HG03175 (cell line): ENCODE measurements around the gene GRIP2.
A peak's percentile ranks its signal among the peaks of the same experiment; 100 is the strongest.
"Not testable (repeated sequence)": the region's sequence is repeated elsewhere in the genome, so short reads cannot be mapped to it uniquely, and the experiment has no call there.

Experiments
- ATAC-seq: cut with Tn5 transposase; IDR thresholded peaks from one replicate; pipeline ENCODE4 v1.9.1; 2021; ENCODE audit warnings: mild to moderate bottlenecking, moderate library complexity; ENCODE audit not compliant: unreplicated experiment

The GRIP2 gene

DNA sequence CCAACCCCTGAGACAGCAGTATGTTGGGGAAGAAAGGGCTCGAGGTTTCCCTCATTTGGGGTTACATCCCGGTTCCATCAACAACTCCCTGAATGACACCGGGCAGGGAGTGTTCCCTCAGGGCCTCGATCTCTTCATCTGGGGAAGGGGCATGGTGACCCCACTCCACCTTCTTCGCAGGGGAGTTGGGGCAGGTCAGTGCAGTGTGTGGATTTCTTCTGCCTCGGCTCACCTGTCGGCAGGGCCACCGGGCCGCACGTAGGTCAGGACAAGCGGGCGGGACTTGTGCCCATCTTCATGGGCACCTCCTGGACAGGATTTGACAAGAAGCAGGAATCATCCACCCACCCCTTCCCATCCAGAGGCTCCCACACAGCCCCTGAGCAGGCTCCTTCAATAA, 17.4 kb downstream of the GRIP2 start:
- ATAC-seq = no peak

DNA sequence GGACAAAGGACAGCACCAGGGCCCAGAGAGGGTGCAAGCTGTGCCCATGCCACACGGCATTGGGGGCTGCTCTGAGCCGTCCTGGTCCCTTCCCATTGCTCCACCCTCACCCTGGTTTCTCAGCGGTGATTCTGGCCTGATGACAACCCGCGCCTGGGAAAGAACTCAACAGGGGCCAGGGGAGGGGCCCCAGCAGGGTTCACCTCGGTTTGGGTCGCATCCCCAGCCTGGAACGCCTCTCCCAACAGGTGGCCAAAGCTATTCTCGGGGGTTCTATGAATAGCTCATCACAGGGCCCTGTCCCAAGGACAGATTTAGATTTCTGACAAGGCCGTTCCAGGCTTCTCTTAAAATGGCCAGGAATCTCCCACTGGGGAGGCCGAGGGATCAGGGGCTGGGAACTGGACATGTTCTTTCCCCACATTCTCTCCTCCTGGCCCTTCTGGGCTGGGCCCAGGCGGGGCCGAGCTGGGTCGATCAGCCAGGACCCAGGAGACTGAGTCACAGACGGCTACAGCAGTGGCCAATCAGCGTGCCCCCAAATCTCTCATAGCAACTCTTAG, 17.9 kb downstream of the GRIP2 start:
- ATAC-seq = no peak

DNA sequence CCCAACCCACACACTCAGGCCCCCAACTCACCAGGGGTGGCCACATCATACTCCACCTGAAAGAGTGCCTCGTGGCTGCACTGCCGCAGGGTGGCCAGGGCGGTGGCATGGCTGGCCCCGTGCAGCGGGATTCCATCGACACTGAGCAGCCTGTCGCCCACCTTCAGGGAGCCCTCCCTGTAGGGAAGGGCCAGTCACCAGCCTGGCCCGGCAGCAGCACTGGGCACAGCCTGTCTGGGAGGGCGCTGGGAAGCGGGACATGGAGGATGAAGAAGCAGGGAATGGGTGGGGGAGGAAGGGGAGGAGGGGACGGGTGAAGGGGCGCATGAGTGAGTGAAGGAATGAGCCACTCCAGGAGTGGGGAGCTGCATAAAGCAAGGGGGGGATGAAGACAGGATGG, 18.5 kb downstream of the GRIP2 start:
- ATAC-seq = no peak

DNA sequence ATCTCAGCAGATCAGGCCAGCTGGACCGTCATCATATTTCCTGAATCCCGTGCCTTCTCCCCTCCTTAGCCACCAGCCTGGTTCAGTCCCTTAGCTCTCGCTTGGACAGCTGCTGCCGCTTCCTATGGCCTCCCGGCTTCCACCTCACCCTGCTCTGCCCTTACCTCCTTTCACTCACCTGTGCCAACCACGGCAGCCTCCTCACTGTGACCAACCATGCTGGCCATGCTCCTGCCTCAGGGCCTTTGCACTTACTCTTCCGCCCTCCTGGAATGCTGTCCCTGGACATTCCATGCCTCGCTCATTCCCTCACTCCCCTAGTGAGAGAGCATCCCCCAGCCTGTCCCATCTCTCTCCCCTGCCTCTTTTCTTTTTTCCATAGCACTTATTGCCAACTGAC, 19.2 kb downstream of the GRIP2 start:
- no peak for ATAC-seq

DNA sequence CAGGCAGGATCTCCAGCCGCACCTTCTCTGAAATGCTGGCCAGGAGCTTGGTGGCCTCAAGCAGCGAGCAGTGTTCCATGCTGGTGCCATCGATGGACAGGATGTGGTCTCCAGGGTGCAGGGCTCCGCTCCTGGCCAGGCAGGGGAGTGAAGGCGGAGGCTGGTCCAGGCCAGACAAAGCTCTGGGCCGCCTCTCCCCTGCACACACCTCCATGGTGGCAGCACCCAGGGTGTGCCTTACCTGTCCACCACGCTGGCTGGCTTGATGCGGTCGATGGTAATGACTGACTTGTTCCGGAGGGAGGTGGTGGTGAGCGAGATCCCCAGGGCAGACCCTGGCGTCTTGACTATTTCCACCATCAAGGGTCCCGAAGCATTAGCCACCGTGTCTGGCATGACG, 20.0 kb downstream of the GRIP2 start:
- no peak for ATAC-seq

DNA sequence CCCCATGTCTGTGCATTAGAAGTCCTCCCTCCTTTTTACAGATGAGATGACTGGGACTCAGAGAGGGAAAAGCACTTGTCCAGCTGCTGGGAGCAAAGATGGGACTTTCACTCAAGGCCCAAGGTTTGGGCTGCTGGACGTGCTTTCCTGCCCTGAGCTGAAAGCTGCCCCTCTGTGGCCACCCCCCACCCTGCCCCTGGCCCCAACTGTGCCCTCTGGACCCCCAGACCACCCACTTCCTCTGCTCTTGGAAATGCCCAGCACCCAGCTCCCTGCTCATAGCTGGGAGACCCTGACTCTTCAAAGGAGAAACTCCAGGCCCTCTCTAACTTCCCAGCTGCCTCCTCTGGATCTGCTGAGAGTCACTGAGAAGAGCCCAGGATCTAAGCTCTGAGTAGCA, 20.7 kb downstream of the GRIP2 start:
- no peak for ATAC-seq

DNA sequence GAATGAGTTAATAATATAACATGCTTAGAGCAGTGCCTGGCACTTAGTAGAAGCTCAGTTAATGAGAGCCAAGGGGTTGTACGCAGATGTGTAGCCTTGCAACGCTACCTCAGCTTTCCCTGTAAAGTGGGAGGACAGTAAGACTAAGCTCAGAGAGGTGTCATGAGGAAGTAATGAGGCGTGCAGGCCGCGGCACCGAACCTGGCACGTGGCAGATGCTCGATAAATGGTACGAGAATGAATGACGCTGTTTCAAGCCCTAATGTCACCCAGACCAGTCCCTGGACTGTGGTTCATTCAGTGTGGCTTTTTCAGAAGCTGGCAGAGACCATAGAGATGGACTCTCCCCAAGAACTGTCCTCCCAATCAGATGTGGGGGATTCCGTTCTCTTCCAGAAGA, 21.2 kb downstream of the GRIP2 start:
- no peak for ATAC-seq

DNA sequence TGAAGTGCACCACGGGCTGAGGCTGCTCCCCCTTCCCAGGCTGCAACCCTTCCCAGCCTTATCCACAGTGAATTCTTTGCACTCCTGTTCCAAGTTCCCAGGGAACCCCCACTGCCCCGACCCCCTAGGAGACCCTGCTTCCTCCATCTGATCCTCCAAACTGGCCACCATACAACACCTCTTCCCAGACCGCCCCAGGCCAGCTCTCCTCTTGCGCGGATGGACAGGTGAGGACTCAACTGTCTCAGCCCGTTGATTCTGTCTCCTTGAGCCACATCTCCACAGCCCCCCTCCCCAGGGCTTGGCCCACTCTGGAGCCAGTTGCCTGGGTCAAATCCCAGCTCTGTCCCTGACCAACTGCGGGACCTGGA, 21.7 kb downstream of the GRIP2 start:
- no peak for ATAC-seq

DNA sequence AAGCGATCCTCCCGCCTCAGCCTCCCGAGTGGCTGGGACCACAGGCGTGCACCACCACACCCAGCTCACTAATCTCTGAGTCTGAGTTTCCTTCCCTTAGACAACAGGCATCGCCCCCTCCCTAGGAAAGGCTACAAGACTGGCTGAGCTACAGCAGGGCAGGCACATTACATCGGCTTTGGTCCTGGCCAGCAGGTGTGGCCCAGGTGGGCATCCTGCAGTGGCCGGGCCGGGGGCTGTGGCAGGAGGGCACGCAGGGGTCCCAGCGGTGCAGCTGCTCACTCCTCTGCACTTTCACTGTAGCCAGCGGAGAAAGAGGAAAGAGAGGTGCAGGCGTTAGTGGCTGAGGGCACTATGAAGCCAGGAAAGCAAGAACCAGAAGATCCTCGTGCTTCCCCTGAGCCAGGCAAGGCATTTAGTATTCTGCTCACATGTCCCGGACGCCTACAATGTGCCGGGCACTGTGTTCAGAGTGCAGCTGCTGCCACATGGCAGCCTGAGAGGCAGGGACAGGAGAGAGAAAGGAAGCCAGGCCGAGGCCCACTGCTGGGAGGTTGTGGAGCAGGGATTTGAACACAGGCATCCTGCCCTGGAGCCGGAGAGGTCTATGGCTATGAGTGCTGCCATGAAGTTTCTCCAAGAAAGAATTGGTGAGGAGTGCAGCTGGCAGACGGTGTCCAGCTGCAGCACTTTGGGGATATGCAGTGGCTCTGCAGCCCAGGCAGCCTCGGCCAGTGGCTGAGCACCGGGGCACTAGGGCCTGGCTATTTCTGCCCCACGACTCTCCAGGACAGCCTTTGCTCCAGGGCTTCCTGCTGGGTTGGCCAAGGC, 22.3 kb downstream of the GRIP2 start:
- ATAC-seq = no peak

DNA sequence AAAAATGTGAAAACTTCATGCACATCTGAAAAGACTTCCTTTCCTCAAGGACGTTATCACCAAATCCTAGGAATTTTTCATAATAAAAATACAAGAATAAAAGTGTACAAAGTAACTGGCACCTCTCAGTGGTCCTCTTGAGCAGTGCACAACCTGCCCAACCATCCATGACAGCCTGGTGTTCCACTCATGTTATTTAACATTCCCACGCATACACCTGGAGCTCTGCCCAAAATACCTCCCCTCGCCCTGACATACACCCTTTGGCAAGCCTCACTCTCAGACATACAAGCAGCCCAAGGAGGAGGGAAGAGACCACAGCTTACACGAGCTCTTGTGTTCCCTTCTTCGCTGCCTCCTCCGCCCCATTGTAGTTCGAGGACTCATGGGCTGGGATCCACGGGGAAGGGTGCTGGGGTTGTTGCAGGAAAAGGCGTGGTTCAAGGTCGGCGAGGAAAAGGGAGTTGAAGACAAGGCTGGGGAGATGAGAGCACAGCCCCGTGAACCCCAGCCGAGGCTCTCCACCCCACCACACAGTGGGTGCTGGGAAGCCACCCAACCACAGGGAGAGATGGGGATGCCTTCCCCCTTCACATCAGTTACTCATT, 23.3 kb downstream of the GRIP2 start:
- ATAC-seq = no peak

DNA sequence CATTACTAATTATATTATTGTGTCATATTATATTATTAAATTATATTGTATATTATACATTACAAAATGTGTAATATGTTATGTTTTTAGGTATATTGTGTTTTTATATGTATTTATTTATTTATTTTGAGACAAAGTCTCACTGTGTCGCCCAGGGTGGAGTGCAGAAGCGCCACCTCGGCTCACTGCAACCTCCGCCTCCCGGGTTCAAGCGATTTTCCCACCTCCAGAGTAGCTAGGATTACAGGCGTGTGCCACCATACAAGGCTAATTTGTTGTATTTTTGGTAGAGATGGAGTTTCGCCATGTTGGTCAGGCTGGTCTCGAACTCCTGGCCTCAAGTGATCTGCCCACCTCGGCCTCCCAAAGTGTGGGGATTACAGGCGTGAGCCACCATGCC, 24.6 kb downstream of the GRIP2 start:
- not testable (repeated sequence) for ATAC-seq

DNA sequence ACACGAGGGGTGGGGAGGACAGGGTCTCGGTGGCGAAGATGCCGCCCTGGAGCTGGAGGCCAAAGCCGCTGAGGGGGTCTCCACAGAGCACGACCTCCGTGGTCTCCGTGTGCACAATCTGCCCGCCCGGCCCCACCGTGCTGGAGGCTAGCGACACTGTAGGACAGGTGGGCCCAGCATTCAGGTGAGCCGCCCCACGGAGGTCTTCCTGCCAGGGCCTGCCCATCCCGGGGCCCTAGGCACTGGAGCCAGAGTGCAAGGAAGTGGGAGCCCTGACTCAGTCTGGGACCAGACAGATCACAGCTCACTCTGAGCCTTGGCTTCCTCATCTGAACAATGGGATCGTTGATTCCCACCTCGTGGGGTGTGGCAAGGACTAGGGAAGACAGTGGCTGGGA, 25.8 kb downstream of the GRIP2 start:
- no peak for ATAC-seq

DNA sequence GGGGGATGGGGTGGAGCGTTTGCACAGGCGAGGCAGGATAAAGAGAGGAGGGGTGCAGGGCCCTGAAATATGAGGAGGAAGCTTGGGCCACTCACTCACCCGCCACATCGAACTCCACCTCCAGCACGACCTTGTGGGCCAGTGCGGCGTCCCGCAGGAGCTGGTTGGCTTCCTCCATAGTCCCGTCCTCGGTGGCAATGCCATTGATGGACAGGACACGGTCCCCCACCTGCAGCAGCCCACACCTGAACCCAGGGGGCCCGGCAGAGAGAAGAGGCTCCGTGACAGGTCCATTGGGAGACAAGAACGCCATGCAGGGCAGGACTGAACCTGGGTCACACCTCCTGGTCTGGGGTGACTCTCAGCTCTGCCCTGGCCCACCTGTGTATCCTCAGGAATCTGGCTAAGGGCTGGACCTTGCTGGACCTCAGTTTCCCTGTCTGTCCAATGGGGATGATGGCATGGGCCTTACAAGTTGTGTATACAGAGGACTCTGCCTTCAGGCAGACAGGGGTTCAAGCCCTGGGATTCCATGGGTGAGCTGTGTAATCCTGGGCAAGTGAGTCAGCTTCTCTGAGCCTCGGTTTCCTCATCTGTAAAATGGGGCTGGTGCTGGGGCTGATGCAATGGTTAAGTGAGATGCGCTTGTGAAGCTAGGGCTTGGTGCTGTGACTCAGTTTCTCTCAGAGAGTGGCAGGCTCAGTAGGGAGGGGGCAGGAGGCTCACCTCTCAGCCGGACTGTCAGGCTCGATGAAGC, 26.4 kb downstream of the GRIP2 start:
- ATAC-seq = no peak

DNA sequence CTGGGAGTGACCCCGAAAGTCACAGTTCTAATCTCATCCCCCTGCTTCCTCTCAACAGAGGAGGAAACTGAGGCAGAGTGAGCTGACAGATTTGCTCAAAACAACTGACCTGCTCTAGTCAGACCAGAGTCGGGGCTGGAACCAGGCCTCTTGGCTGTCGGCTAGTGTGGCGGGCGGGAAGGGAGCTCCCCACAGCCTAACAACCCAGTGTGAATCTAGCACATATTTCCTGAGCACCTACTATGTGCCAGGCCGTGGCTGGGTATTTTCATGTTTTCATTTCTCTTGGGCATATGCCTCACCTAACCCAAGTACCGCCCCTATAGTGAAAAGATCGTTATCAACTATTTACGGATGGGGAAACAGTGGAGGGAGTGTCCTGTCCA, 27.2 kb downstream of the GRIP2 start:
- no peak for ATAC-seq

DNA sequence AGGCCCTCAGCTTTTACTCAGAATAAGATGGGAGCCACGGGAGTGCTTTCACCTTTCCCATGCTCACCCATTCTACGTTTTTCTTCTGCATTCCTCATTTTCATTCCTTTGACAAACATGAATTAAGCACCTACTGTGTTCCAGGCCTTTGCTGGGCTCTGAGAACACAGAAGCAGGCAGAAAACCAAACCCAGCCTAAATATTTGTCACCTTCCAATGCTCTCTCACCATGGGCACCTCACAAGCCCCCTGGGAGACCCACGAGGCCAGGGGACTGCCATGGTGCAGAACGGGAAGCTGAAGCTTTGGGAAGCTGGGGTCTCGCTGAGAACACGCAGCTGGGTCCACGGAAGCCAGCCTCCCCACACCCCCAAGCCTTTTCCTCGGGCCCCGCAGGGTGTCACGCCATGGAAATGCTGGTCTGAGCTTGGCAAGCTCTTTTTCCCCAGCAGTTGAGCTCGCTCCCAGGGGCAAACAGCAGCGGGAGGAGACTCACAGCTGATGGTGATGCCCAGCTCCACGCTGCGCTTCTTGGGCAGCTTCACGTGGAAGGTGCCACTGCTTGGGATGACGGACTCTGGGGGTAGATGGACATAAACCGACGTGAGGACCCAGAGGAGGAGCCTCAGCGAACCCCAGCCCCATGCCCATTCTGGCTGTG, 27.7 kb downstream of the GRIP2 start:
- ATAC-seq = no peak

DNA sequence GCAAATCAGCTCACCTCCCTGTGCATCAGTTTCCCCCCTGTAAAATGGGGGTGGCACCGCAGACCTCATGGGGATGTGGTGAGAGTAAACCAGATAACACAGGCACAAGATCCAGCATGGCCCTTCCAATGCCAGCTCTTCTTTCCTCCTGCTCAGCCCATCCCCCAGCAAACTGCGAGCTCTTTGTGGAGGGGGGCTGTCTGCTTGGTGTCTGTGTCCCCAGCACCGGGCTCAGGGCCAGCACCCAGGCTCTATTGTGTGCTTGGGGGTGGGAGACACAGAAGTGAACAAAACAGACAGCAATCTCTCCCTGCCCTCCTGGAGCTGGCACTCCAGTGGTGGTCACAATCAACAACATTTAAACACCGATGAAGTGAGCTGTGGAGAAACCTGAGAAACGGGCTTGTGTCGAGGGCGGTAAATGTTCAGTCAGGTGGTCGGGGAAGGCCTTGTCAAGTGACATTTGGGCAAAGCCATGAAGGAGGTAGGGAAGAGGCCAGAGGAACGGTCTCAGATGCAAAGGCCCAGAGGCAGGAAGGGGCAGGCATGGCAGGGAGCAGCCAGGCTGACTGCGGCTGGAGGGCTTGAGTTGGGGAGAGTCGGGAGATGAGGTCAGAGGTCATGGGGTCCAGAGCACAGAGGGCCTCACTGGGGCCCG, 28.4 kb downstream of the GRIP2 start:
- ATAC-seq = no peak

DNA sequence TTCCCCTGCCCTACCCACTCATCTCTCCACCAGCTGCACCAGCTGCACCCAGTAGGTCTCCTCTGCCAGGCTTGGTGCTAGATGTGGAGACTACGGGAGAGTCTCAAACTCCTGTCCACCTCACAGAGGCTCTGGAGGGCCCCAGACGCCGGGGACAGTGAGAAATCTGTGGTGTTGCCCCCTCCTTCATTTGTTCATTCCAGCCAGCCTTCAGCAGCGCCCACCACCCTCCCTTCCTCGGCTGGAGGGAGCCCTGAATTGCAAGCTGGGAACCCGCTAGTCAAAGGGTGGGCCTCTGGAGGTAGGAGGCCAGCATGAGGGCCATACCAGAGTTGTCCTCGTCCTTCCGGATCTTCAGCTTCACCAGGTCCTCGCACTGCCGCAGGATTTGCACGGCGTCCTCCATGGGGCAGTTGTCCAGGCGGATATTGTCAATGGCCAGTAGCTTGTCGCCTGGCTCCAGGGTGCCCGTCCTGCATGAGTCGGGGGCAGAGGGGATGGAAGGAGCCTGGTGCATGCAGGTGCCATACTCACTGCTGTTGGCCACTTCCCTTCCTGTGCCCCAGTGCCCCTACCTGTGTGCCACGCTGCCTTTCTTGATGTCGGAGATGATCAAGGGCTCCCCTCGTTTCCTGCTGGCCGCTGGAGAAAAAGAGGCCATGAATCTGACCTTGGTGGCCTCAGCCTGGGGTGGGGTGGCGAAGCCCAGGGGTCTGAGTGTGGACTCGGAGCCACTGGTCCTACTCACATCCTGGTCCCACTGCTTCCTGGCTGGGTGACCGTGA, 29.1 kb downstream of the GRIP2 start:
- no peak for ATAC-seq

DNA sequence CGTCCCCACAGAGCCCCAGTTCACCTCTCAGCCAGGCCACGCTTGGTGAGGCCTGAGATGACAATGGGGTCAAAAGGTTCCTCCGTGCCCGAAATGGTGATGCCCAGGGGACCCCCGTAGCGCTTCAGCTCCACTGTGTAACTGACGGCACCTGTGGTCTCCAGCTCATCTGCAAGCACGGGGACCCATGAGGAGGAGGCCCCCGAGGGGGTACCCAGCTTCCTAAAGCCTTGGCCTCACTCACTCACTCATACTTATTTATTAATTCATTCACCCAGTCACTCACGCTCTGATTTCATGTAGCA, 30.4 kb downstream of the GRIP2 start:
- ATAC-seq = no peak

DNA sequence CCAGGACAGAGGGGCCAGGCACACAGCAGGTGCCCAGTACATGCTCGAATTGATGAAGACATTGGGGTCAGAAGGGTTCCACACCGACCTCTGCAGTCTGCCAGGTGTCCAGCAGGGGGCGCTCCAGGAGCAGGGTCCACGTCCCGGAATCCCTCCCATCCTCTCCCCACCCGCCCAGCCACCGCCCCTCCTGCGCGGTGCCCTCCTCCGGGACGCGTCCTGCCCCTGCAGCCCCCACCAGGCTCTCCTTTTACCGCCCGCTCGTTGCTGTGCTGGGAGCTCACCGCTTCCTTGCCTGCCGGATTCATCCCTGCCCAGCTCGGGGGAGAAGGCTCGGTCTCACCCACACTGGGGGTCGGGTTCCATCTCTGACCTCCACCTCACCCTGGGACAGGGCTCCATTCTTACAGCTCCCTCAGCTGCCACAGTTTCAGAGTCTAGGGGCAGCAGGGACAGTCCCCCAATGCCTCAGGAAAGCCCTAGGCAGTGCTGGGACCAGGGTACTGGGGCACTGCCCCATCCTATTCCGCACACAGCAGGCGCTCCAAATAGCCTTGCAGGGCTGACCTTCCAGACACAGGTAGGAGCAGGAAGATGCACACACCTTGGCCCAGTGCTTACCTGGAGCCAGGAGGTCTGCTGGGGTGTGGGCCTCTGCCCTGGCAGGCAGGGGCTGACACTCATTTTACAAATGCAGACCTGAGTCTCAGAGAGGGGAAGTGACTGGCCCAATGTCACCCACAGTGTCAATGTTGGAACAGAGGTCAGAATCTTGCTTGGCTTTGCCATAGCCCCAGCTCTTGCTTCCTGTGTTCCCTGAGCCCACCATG, 31.0 kb downstream of the GRIP2 start:
- ATAC-seq = peak; percentile 45
